ENCODE data around the gene CARNS1. TPM values are rescaled to one million over a fixed set of nuclear protein-coding genes. Genes with fewer than 3 reads are reported as not detected.

CARNS1 gene
- total and polyA plus RNA-seq, 12 donors, result 0.55 to 26.6 (median 17.4) TPM

GRCh38 chr11:67392183-67392715 is 23.2 kb upstream of the CARNS1 start:
- peak overlapping the region; percentile 66 to 91 (median 81) for H3K4me3 ChIP-seq
- H3K4me1 ChIP-seq, result peaks cover 4 to 31% (median 26%) of the 10 kb centered on the region in 9 donors
- DNase-seq, result no peak
- TF ChIP-seq CTCF (IDR thresholded peaks at IDR 0.05), result no peak
- ATAC-seq, result peak in 2 of 8 donors; percentile 0
- intact Hi-C loops (cut with DNase I), result loop anchor here in 2 of 10 donors (5.0 to 10.0 kb wide), 2 partner anchors 75 to 113 kb away; partner anchors contain the start of genes CDK2AP2 (in 1 of the 2), PITPNM1 (in 1 of the 2) and TMEM134 (in 1 of the 2)
- H3K27me3 ChIP-seq, result no peaks in the 10 kb centered on the region
- no peaks in the 10 kb centered on the region for H3K9me3 ChIP-seq
- peak overlapping the region; percentile 28 to 92 (median 86) for H3K27ac ChIP-seq
- H3K36me3 ChIP-seq, result peaks cover 0 to 31% (median 4%) of the 10 kb centered on the region in 9 donors
- 8% methylated on average over 31 of the region's 31 CpGs for WGBS, 2 donors

GRCh38 chr11:67393437-67393836 is 22.0 kb upstream of the CARNS1 start:
- no peaks in the 10 kb centered on the region for H3K9me3 ChIP-seq
- intact Hi-C loops (cut with DNase I), result loop anchor here in 2 of 10 donors (5.0 to 10.0 kb wide), 2 partner anchors 74 to 111 kb away; partner anchors contain the start of genes CDK2AP2 (in 1 of the 2), PITPNM1 (in 1 of the 2) and TMEM134 (in 1 of the 2)
- ATAC-seq (no peak), DNase-seq (no peak)
- peaks cover 4 to 41% (median 36%) of the 10 kb centered on the region in 9 donors for H3K4me1 ChIP-seq
- TF ChIP-seq CTCF (IDR thresholded peaks at IDR 0.05), result no peak
- WGBS, 2 donors, result 92 to 94% methylated on average over 18 of the region's 18 CpGs
- H3K27me3 ChIP-seq, result no peaks in the 10 kb centered on the region
- no peak overlapping the region for H3K27ac ChIP-seq
- H3K36me3 ChIP-seq, result peaks cover 0 to 43% (median 15%) of the 10 kb centered on the region in 9 donors
- H3K4me3 ChIP-seq, result no peak overlapping the region

GRCh38 chr11:67393990-67394389 is 21.5 kb upstream of the CARNS1 start:
- intact Hi-C loops (cut with DNase I), result loop anchor here in 2 of 10 donors (5.0 to 10.0 kb wide), 2 partner anchors 73 to 111 kb away; partner anchors contain the start of genes CDK2AP2 (in 1 of the 2), PITPNM1 (in 1 of the 2) and TMEM134 (in 1 of the 2)

More at GRCh38 chr11:67393990-67394389, 21.5 kb upstream of the CARNS1 start:
- Histone ChIP-seq H3K27me3 (no peaks in the 10 kb centered on the region), H3K4me1 (peaks cover 4 to 46% (median 38%) of the 10 kb centered on the region in 9 donors), H3K4me3 (no peak overlapping the region), H3K27ac (no peak overlapping the region), H3K9me3 (no peaks in the 10 kb centered on the region), H3K36me3 (peaks cover 0 to 48% (median 20%) of the 10 kb centered on the region in 9 donors)
- 74 to 76% methylated on average over 5 of the region's 5 CpGs for WGBS, 2 donors
- ATAC-seq, result no peak
- DNase-seq, result no peak
- TF ChIP-seq CTCF (IDR thresholded peaks at IDR 0.05), result no peak
